GM10266 (cell line): ENCODE measurements around the gene MID1IP1.

Experiments used
- DNase-seq: peaks from one replicate; pipeline ENCODE4 v3.0.0; 2012; ENCODE audit errors: extremely low spot score
- TF ChIP-seq, protein P1 (sequence below): IDR thresholded peaks from 2 replicates; pipeline ENCODE4 v1.5.1; 2012; ENCODE audit warnings: mild to moderate bottlenecking, low read depth; ENCODE audit not compliant: control insufficient read depth, insufficient read depth; ENCODE audit errors: missing control alignments

The MID1IP1 gene

DNA sequence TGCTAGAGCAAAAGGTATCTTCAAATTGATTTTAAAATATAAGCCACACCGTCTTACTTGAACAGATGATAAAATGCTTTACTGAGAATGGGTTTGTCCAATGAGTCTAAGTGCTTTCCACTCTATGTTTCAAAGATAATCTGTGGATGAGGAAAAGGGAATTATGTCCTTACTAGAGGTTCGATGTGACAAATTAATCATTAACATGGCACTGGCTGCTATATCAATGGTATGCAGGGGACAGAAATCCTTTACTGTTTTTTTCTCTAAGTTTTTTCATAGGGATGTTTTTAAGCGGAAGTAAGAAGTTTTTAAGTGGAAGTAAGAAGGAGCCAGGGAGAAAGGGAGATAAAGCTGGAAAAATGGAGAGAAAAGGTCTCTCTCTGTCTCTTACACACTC is 38.0 kb downstream of the MID1IP1 start:
- TF ChIP-seq, protein P1, sequence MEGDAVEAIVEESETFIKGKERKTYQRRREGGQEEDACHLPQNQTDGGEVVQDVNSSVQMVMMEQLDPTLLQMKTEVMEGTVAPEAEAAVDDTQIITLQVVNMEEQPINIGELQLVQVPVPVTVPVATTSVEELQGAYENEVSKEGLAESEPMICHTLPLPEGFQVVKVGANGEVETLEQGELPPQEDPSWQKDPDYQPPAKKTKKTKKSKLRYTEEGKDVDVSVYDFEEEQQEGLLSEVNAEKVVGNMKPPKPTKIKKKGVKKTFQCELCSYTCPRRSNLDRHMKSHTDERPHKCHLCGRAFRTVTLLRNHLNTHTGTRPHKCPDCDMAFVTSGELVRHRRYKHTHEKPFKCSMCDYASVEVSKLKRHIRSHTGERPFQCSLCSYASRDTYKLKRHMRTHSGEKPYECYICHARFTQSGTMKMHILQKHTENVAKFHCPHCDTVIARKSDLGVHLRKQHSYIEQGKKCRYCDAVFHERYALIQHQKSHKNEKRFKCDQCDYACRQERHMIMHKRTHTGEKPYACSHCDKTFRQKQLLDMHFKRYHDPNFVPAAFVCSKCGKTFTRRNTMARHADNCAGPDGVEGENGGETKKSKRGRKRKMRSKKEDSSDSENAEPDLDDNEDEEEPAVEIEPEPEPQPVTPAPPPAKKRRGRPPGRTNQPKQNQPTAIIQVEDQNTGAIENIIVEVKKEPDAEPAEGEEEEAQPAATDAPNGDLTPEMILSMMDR = no peak
- no peak for DNase-seq

DNA sequence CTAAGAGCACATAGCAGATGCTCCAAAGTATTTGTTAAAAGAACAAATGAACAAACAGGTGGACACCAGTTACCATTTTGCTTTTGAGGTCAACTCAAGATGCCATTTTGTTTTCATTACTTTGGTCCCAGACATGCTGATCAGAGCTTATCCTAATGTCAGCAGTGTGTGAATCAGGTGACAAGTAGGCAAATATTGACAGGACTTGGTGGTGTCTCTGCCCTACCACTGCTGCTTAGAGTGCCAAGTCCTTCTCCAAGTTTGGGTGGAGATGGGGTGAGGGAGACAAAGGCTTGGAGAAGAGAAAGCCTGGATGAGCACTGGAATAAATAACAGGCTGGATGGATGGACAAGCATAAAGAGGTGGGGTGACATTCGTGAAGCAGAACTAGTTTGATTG is 38.7 kb downstream of the MID1IP1 start:
- no peak for DNase-seq
- TF ChIP-seq, protein P1 = no peak

DNA sequence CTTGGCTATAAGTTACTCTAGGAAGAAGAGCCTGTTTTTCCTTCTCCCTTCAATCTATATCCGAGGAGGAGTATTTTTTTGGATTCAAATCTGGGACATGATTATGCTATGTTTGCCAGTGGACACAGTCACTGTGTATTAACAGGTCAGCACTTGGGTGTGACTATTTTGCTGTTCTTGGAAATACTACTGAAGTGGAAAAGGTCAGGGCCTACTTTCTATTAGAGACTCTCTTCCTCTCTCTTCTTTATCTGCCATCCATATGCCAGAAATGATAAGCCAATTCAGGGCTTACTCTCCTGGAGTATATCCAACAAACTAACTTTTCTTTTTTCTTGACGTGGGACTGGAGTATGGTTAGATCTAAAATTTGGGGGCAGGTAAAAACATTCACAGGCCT is 40.5 kb downstream of the MID1IP1 start:
- no peak for DNase-seq
- TF ChIP-seq, protein P1 = no peak

DNA sequence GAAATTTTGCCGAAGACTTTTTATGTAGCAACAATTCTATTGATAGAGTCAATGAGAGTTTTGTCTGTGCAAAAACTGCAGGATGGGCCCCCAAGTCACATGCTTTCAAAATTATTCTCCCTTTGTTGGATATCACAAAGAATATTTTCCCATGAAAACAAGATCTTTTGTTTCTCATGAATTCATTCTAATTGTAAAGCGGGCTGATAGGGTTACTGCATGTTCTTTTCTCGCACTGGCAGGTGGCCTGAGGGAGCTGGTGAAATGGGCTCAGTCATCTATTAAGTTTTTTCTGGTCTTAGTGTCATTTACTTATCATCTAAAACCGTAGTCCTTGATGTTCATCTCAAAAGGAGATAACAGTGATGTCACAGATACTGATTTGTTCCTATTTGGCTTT is 44.2 kb downstream of the MID1IP1 start:
- TF ChIP-seq, protein P1 = no peak
- DNase-seq = no peak

DNA sequence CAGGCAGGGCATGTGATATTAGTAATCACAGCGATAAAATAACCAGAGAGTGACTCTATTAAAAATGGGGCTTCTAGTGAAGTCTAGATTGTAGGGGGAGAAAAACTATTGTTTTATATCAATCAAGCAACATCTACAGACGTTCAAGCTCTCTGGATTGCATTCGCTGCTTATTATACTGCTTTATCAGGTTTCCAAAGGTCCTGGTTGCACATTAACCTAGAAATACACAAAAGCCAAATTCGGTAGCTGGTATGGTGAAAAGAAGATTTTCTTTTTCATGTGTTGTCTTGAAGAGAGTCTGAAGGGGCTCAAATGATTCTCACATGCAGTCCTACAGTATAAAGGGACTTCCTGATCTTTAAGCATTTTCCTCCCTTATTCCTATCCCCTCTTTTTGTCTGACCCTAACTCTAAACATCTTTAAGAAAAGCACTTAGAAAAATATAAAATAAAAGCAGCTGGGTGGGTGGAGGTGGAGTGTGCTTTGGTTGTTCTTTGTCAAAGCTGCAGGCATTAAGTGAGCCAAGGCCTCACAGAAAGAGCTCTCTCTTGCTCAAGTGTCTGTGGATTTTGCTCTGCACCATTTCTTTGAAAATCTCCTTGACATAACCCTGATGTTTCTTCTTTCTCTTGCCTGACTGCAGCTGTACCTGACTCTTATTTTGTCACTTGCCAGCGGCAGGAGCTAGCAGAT is 46.1 kb downstream of the MID1IP1 start:
- no peak for DNase-seq

DNA sequence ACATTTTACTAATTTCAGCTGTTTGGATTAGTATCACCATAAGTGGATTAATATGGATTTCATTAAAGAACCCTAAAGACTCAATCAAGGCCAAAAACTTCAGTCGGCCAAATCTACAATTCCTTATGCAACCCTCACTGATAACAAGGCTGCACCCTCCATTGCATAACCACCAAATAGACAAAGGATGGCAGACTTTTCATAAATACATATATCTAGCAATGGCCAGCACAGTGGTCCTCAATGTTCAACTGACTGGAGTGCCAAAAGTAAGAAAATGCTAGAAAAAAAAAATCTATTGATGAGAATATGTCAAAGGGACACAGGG is 46.6 kb downstream of the MID1IP1 start:
- no peak for DNase-seq
- TF ChIP-seq, protein P1 = no peak

More for the DNA sequence above, 46.1 kb downstream of the MID1IP1 start:
- TF ChIP-seq, protein P1 = no peak

DNA sequence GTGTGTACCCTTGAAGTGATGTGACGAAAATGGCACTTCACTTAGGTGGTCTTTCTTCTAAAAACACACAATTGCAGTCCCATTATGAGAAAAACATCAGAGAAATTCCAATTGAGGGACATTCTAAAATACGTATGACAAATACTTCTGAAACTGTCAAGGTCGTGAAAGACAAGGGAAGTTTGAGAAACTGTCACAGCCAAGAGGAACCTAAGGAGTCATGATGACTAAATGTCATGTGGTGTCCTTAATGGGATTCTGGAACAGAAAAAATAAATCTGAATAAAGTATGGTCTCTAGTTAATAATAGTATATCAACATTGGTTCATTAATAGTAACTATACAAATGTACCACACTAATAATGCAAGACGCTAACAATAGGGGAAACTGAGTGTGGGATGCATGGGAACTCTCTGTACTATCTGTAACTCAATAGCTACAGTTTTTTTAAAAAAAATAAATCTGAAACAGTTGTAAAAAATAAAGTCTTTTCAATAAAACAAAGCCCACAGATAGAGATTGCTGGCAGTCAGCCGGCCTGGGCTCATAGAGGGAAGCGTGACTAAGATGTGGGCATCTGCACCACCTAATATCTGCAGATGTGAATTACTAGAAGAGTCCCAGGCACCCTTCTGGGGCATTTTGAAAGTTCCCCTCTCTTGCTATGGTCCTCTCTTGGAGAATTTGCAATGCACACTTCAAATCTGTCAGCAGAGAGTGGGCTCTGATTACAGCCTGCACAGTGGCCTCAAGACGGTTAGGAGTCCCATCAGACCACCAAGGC is 47.6 kb downstream of the MID1IP1 start:
- DNase-seq = no peak
- TF ChIP-seq, protein P1 = no peak
